ENCODE results near the gene GIN1.
A peak's percentile ranks its signal among the peaks of the same experiment; 100 is the strongest.
"Not testable (repeated sequence)": the region's sequence is repeated elsewhere in the genome, so short reads cannot be mapped to it uniquely, and the experiment has no call there.

Gene GIN1

GRCh38 chr5:103119765-103120606 lies at the start of gene GIN1, which contains the start of gene PPIP5K2:
Gene GIN1 (minus strand): TSS chr5:103120138. CDS start chr5:103108707, 11,431 bp downstream.
Gene PPIP5K2 (plus strand): TSS chr5:103120301. CDS start chr5:103129590, 9,289 bp downstream.
- peak; percentile 93 for DNase-seq

- DNase-seq = no peak
Measured at GRCh38 chr5:103166706-103167105, 46.8 kb upstream of the GIN1 start.

- no peak for DNase-seq
Measured at GRCh38 chr5:103151156-103151555, 31.2 kb upstream of the GIN1 start.

- no peak for DNase-seq
Measured at GRCh38 chr5:103148213-103148612, 28.3 kb upstream of the GIN1 start.

GRCh38 chr5:103145196-103145595 lies 25.3 kb upstream of the GIN1 start:
- DNase-seq = no peak

GRCh38 chr5:103142132-103142531 lies 22.2 kb upstream of the GIN1 start:
- not testable (repeated sequence) for DNase-seq

GRCh38 chr5:103139264-103139865 lies 19.4 kb upstream of the GIN1 start:
- DNase-seq = peak; percentile 51

GRCh38 chr5:103138202-103138690 lies 18.3 kb upstream of the GIN1 start:
- DNase-seq = no peak

GRCh38 chr5:103135461-103135860 lies 15.5 kb upstream of the GIN1 start:
- DNase-seq = no peak

- no peak for DNase-seq
Measured at GRCh38 chr5:103133231-103133630, 13.3 kb upstream of the GIN1 start.

GRCh38 chr5:103132684-103133083 lies 12.7 kb upstream of the GIN1 start:
- DNase-seq = no peak

- no peak for DNase-seq
Measured at GRCh38 chr5:103128202-103128601, 8.3 kb upstream of the GIN1 start.

GRCh38 chr5:103127292-103127817 lies 7.4 kb upstream of the GIN1 start:
- DNase-seq = no peak

GRCh38 chr5:103126557-103126956 lies 6.6 kb upstream of the GIN1 start:
- DNase-seq = no peak

GRCh38 chr5:103122242-103122641 lies 2.3 kb upstream of the GIN1 start:
- no peak for DNase-seq

- DNase-seq = no peak
Measured at GRCh38 chr5:103120607-103121200, 766 bp upstream of the GIN1 start.

GRCh38 chr5:103119070-103119764 lies 721 bp downstream of the GIN1 start:
- no peak for DNase-seq

- DNase-seq = no peak
Measured at GRCh38 chr5:103117471-103117991, 2.4 kb downstream of the GIN1 start.

GRCh38 chr5:103114440-103114839 lies 5.5 kb downstream of the GIN1 start:
- no peak for DNase-seq

GRCh38 chr5:103112910-103113309 lies 7.0 kb downstream of the GIN1 start:
- DNase-seq = no peak

- no peak for DNase-seq
Measured at GRCh38 chr5:103111468-103111867, 8.5 kb downstream of the GIN1 start.

GRCh38 chr5:103110403-103110802 lies 9.5 kb downstream of the GIN1 start:
- DNase-seq = no peak

GRCh38 chr5:103109277-103109676 lies 10.7 kb downstream of the GIN1 start:
- DNase-seq = no peak
